Left ventricle myocardium inferior (tissue), 1 donor: ENCODE measurements around the gene INAFM2. TPM values are rescaled to one million over a fixed set of nuclear protein-coding genes. Genes with fewer than 3 reads are reported as not detected.
A peak's percentile ranks its signal among the peaks of the same experiment; 100 is the strongest.

Experiments
- DNase-seq: peaks from one replicate; pipeline ENCODE4 v3.0.0-alpha.2; 2020
- H3K27ac ChIP-seq: fragments of 200-600 bp; replicated peaks from 2 replicates; pipeline ENCODE4 v1.8.0; 2021
- H3K27me3 ChIP-seq: fragments of 200-600 bp; 2 replicates; pipeline ENCODE4 v1.8.0; 2021; ENCODE audit warnings: low read depth
- H3K36me3 ChIP-seq: fragments of 200-600 bp; 2 replicates; pipeline ENCODE4 v1.8.0; 2021
- H3K4me1 ChIP-seq: fragments of 200-600 bp; 2 replicates; pipeline ENCODE4 v1.8.0; 2021
- H3K4me3 ChIP-seq: fragments of 200-600 bp; 2 replicates; pipeline ENCODE4 v1.8.0; 2021; ENCODE audit warnings: mild to moderate bottlenecking, moderate library complexity
- H3K9me3 ChIP-seq: fragments of 200-600 bp; replicated peaks from 2 replicates; pipeline ENCODE4 v1.8.0; 2021
- intact Hi-C: fragments of 100-400 bp; cut with micrococcal nuclease; formaldehyde crosslinking; loops from one replicate; pipeline ENCODE4 v1.11.0; 2022
- total RNA-seq: library from RNA; stranded (reverse); fragmentation: NEBNext Ultra II Directional; extraction: Animal tissue kit (Norgen Biotek cat#: 25700); gene quantifications from one replicate; pipeline ENCODE4 v1.2.1, GENCODE V29; 2021
- TF ChIP-seq, protein P1 (sequence below): fragments of 200-600 bp; IDR thresholded peaks from 2 replicates; pipeline ENCODE4 v1.8.0; 2021; ENCODE audit warnings: antibody characterized with exemption, mild to moderate bottlenecking, borderline replicate concordance
- donor health status: DM: no; HTN: yes; CAD: no; lungs with severe emphysema.

The INAFM2 gene
- total RNA-seq, 1 donor from 2014 or later = 52.7 TPM

- Histone ChIP-seq H3K27ac (peak overlapping the region; percentile 99), H3K36me3 (no peaks in the 10 kb centered on the region), H3K27me3 (no peaks in the 10 kb centered on the region), H3K4me1 (peaks cover 78% of the 10 kb centered on the region), H3K9me3 (no peaks in the 10 kb centered on the region), H3K4me3 (peak overlapping the region; percentile 88)
- intact Hi-C loops = no loop called here
- DNase-seq = no peak
- TF ChIP-seq, protein P1, sequence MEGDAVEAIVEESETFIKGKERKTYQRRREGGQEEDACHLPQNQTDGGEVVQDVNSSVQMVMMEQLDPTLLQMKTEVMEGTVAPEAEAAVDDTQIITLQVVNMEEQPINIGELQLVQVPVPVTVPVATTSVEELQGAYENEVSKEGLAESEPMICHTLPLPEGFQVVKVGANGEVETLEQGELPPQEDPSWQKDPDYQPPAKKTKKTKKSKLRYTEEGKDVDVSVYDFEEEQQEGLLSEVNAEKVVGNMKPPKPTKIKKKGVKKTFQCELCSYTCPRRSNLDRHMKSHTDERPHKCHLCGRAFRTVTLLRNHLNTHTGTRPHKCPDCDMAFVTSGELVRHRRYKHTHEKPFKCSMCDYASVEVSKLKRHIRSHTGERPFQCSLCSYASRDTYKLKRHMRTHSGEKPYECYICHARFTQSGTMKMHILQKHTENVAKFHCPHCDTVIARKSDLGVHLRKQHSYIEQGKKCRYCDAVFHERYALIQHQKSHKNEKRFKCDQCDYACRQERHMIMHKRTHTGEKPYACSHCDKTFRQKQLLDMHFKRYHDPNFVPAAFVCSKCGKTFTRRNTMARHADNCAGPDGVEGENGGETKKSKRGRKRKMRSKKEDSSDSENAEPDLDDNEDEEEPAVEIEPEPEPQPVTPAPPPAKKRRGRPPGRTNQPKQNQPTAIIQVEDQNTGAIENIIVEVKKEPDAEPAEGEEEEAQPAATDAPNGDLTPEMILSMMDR = no peak
These were observed 2.2 kb downstream of the INAFM2 start for GRCh38 chr15:40325700-40326099.

DNA sequence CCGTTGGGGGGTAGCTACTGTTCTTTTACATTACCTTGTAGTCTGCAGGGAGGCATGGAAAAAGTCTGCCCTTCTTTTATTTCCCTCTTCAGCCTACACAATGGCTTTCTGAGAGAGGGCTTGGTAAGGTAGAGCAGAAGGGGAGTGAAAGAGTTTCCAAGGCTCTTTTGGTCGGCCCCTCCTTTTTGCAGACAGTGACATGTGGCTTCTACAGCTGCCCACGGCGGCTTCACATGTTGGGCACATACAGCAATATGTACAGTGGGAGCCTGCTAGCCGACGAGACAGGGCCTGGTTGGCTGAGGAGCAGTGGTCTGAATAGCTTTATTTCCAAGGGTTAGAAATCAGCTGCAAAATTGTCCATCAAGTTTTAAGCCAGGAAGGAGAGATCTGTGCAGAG, 4.0 kb downstream of the INAFM2 start:
- no peaks in the 10 kb centered on the region for H3K27me3 ChIP-seq
- DNase-seq = no peak
- TF ChIP-seq, protein P1 = no peak
- H3K9me3 ChIP-seq = no peaks in the 10 kb centered on the region
- no peaks in the 10 kb centered on the region for H3K36me3 ChIP-seq
- peak overlapping the region; percentile 88 for H3K4me3 ChIP-seq
- intact Hi-C loops = no loop called here
- H3K27ac ChIP-seq = peak overlapping the region; percentile 99
- H3K4me1 ChIP-seq = peaks cover 94% of the 10 kb centered on the region

DNA sequence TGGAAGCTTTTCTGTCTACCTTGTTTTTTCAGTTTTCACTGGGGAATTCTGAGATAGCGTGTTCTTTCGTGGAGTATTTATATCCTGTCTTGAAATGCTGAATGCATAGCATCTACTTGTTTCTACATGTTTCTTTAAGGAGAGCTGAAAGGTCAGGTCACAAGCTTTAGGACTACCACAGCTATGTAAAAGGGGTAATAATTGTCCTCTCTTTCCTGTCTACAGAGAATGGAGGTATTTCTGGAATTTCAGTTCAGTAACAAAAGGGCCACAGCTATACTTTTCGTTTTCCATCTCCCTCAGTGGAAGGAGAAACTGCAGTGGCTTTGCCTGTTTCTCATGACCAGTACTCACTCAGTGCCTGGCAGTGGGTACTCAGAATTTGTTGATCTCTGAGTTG, 4.7 kb downstream of the INAFM2 start:
- H3K4me1 ChIP-seq = peaks cover 94% of the 10 kb centered on the region
- no peaks in the 10 kb centered on the region for H3K9me3 ChIP-seq
- intact Hi-C loops = no loop called here
- H3K27me3 ChIP-seq = no peaks in the 10 kb centered on the region
- H3K27ac ChIP-seq = peak overlapping the region; percentile 99
- no peak for DNase-seq
- no peaks in the 10 kb centered on the region for H3K36me3 ChIP-seq
- H3K4me3 ChIP-seq = peak overlapping the region; percentile 88
- TF ChIP-seq, protein P1 = no peak

DNA sequence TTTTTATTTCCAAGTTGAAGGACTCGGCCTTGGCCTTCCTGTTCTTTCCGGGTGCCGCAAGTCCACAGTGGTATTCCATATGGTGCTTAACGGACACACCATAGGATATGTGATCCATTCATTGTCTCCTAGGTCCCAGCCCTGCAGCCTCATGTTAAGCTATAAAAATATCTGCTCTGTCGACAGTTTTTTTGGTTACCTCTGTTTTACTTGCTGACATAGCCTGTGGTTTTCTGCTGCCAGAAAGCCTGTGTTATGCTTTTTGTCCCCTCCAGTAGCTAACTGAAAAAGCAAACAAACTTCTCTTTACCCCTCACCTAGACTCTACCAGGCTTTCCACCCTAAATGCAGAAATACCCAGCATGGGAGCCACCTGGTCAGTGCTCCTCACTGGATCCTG, 5.3 kb downstream of the INAFM2 start:
- H3K27me3 ChIP-seq = no peaks in the 10 kb centered on the region
- H3K4me1 ChIP-seq = peaks cover 99% of the 10 kb centered on the region
- H3K9me3 ChIP-seq = no peaks in the 10 kb centered on the region
- H3K27ac ChIP-seq = peak overlapping the region; percentile 99
- no peaks in the 10 kb centered on the region for H3K36me3 ChIP-seq
- intact Hi-C loops = no loop called here
- TF ChIP-seq, protein P1 = no peak
- H3K4me3 ChIP-seq = no peak overlapping the region
- no peak for DNase-seq

DNA sequence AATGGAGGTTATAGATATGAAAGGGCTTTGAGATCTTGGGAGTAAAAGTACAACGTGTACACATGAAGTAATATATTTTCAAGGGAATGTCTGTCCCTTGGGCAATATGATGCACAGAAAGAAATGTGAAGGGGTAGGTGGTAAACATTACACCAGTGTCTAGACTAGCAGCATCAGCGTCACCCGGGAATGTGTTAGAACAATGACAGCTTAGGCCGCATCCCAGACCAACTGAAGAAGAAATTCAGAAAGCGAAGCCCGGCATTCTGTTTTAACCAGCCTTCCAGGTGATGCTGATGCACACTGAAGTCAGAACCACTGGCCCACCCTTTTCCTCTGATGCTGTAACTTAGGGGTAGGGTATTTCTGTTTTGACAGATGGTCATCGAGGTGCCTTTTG, 6.3 kb downstream of the INAFM2 start:
- intact Hi-C loops = no loop called here
- H3K4me1 ChIP-seq = peaks cover 100% of the 10 kb centered on the region
- TF ChIP-seq, protein P1 = no peak
- DNase-seq = no peak
- no peaks in the 10 kb centered on the region for H3K9me3 ChIP-seq
- H3K27ac ChIP-seq = peak overlapping the region; percentile 99
- no peaks in the 10 kb centered on the region for H3K27me3 ChIP-seq
- no peak overlapping the region for H3K4me3 ChIP-seq
- peaks cover under 1% of the 10 kb centered on the region for H3K36me3 ChIP-seq

DNA sequence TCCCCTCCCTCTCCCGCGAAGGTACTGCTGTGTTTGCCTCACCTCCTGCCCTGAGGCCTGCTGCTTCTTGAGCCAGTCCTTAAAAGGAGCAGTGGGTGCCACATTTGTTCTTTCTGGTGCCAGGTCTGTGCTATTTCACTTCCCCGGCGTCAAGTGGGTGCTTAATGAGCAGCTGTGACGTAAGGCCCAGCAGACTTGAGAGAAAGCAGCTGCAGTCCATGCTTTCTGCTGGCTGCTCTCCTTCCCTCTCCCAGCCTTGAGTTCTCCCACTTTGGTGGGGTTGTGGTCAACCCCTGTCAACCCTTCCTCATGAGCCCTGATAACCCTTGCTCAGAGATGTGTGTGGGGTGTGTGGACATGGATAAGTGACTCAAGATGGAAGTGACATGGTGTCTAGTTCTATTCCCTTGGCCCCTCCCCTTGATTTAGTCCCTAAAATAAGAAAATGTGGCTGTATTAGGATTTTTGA, 6.9 kb downstream of the INAFM2 start:
- intact Hi-C loops = no loop called here
- Histone ChIP-seq H3K4me3 (no peak overlapping the region), H3K36me3 (peaks cover 6% of the 10 kb centered on the region), H3K27ac (peak overlapping the region; percentile 99), H3K27me3 (no peaks in the 10 kb centered on the region), H3K4me1 (peaks cover 100% of the 10 kb centered on the region), H3K9me3 (no peaks in the 10 kb centered on the region)
- no peak for DNase-seq
- TF ChIP-seq, protein P1 = no peak
